Left lobe of liver (tissue), 2 donors: ENCODE results near the gene AUP1. TPM values are rescaled to one million over a fixed set of nuclear protein-coding genes. Genes with fewer than 3 reads are reported as not detected.
"Not testable (repeated sequence)": the region's sequence is repeated elsewhere in the genome, so short reads cannot be mapped to it uniquely, and the experiment has no call there.

Source experiments
- ATAC-seq: fragments of 200-7000 bp; cut with Tn5 transposase; one replicate; pipeline ENCODE4 v1.9.1; 2020; ENCODE audit warnings: mild to moderate bottlenecking, moderate library complexity
- DNase-seq: peaks from one replicate; pipeline ENCODE4 v3.0.0-alpha.2; 2020; ENCODE audit warnings: low spot score
- total RNA-seq: library from RNA; stranded (reverse); gene quantifications from one replicate; pipeline ENCODE4 v1.2.1, GENCODE V29; 2021
- donor health status: DM: no; HTN: no; CAD: no; lungs with moderate emphysema.
- donor health status: DM: no; HTN: yes; CAD: no.

Gene AUP1
- total RNA-seq, 1 donor from 2014 or later = 74.1 TPM

- ATAC-seq (no peak), DNase-seq (no peak)
Measured at GRCh38 chr2:74499940-74500577, 29.4 kb downstream of the AUP1 start.

GRCh38 chr2:74499267-74499939, 30.1 kb downstream of the AUP1 start, which contains the start of gene LBX2:
TSS of gene LBX2 (minus strand) at chr2:74499603. CDS start at chr2:74499537, 66 bp downstream.
- DNase-seq (peak; percentile 62), ATAC-seq (peak; percentile 30)

- DNase-seq (peak; percentile 74), ATAC-seq (peak; percentile 32)
Measured at GRCh38 chr2:74498500-74499266, 30.8 kb downstream of the AUP1 start.

DNA sequence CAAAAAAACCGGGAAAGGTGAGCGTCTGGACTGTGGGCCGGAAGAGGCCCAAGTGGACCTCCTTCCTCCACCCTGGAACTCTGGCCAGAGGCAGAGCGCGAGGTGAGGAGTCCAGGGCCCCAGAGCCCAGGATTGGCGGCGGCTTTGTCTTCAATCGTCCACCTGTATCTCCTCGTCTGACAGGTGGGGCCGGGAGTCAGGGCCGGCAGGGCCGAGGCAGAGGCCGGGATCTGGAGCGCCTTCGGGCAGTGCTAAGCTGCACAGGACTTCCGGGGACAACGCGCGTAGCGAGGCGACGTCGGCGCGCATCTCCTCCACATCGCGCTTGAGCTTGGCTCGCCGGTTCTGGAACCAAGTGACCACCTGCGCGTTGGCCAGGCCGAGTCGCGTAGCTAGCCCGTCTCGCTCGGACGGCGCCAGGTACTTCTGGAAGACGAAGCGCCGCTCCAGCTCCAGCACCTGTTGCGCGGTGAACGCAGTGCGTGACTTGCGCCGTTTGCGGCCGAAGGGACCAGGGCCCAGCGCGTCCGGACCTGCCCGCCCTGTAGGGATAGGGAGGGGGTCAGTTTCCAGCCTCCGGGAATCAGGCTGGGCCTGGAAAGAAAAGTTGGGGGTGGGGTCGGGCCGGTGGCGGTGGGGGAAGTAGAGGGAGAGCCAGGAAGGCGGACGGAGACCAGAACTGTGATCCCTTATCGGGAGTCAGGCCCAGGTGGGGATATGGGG, 31.6 kb downstream of the AUP1 start:
- DNase-seq (peak; percentile 64), ATAC-seq (peak; percentile 15)

DNA sequence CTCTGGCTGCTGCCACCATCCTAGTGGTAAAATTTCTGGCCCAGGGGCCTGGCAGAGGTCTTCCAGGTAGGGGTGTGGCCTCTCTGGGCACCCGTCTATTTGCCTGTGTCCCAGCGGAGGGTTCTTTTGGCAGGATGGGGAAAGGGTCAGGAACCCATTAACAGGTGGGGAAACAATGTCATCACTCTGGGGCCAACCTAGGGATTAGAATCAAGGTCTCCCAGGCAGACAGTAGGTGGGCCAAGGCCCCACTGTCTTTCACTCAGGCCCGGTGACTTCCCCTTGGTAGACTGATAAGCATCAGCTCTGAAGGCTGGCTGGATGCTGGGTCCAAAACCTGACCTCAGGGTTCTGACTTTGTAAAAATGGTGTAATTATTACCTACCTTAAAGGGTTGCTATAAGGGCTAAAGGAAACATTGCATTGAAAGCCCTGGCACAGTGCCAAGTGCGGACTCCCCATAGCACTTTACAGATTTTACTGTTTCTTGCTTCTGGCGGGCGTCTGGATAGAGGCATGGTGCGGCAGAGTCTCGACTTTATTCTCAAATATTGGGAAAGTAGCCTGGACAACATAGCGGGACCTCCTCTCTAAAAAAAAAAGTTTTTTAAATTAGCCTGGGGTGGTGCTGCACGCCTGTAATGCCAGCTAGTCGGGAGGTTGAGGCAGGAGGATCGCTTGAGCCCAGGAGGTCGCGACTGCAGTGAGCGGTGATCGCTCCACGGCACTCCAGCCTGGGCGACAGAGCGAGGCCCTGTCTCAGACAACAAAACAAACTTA, 32.3 kb downstream of the AUP1 start:
- DNase-seq = no peak
- peak; percentile 1 for ATAC-seq

DNA sequence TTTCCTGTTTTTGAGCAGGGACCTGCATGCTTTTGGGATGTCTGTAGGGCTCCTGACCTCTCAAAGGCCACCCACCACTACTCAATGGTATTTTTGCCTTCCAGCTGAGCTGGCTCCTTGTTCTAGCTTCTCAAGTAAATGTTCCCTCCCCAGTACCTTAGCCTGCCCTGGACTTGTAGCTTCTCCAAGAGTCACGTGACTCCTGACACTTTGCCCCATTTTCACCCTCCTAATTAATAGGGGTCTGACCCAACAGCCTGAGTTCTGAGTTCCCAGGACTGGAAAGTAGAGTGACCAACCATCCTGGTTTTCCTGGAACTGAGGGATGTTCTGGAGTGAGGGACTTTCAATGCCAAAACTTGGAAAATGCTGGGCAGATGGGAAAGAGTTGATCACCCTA, 34.1 kb downstream of the AUP1 start:
- no peak for ATAC-seq
- DNase-seq = no peak

- DNase-seq = no peak
- no peak for ATAC-seq
Measured at GRCh38 chr2:74493546-74493945, 36.0 kb downstream of the AUP1 start.

DNA sequence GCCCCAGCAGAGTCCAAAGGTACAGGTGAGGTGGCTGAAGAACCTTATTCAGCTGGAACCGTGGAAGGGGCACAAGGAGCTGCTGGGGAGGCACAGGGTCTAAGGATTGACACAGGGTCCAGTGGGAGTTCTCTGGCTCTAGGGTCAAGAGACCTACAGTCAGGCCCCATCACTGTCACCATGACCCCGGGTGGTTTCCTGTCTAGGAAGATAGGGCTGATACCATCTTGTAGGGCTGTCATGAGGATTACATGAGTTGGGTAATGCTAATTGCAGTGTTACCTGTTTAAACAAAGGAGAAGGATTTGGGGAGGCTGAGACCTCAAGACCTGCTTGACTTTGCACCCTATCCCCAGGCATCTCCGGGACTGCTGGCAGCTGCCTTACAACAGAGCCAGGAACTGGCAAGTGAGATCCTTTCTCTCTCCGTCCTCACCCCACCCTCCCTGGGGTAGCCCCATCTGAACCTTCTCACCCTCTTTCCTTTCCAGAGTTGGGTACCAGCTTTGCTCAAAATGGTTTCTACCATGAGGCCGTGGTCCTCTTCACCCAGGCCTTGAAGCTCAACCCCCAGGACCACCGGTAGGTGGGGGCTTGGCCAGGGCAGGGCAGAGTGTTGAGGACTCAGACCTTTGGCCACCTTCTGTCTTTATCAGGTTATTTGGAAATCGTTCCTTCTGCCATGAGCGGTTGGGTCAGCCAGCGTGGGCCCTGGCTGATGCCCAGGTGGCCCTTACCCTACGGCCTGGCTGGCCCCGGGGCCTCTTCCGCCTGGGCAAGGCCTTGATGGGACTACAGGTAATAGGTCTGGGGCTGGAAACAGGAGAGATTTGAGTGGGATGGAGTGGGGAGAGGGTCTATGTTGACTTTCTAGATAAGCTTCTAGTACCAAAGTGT, 37.6 kb downstream of the AUP1 start:
- ATAC-seq (peak; percentile 70), DNase-seq (peak; percentile 90)

- DNase-seq = no peak
- no peak for ATAC-seq
Measured at GRCh38 chr2:74489906-74490305, 39.6 kb downstream of the AUP1 start.

DNA sequence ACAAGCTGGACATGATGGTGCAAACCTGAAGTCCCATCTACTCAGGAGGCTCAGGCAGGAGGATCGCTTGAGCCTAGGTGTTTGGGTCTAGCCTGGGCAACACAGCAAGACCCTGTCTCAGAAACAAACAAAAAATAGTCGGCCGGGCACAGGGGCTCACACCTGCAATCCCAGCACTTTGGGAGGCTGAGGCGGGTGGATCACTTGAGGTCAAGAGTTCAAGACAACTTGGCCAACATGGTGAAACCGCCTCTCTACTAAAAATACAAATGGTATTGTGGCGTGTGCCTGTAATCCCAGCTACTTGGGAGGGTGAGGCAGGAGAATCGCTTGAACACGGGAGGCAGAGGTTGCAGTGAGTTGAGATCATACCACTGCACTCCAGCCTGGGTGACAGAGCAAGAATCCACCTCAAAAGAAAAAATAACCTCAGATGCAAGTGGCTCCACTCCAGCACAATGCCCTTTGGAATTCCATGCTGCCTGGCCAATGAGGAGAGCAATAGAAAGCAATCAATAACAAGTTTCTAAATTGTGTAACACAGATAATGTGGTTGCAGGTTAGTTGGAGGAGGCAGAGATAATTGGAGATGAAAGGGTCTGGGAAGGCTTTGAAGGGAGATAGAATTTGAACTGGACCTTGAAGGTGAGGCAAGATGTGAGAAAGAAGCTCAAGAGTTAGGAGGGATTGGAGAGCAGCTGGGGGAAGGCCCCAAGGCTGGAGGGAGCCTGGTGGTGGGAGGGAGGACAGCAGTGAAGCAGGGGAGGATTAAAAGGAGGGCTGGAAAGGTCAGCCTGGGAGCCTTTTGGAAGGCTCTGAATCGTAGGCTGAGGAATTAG, 40.6 kb downstream of the AUP1 start:
- ATAC-seq = peak; percentile 61
- peak; percentile 86 for DNase-seq

DNA sequence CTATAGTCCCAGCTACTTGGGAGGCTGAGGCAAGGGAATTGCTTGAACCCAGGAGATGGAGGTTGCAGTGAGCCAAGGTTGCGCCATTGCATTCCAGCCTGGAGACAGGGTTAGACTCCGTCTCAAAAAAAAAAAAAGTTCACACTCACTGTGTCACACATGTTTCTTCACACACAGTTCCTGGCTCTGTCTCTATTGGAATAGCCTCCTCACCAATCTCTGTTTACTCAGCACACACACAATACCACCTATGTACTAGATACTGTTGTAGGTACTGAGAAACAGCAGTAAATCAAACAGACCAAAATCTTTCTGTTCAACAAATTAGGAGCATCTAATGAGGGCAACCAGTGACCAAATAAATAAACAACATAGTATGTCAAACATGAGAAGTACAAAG, 43.4 kb downstream of the AUP1 start:
- DNase-seq (no peak), ATAC-seq (peak; percentile 6)

DNA sequence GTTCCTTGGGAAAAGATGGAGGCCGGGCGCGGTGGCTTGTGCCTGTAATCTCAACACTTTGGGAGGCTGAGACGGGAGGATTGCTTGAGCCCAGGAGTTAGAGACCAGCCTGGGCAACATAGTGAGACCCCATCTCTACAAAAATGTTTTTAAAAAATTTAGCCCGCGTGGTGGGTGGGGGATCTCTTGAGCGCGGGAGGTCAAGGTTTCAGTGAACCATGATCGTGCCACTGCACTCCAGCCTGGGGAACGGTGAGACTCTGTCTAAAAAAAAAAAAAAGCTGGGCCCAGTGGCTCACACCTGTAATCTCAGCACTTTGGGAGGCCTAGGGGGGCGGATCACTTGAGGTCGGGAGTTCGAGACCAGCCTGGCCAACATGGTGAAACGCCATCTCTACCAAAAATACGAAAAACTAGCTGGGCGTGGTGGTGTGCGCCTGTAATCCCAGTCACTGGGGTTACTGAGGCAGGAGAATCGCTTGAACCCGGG, 45.8 kb downstream of the AUP1 start:
- DNase-seq, ATAC-seq: not testable (repeated sequence)

GRCh38 chr2:74482801-74483674, 46.5 kb downstream of the AUP1 start, which contains the start of the genes CCDC142 and TTC31:
TSS of gene CCDC142 (minus strand) at chr2:74482998. CDS start at chr2:74482837, 161 bp downstream.
TSS of gene TTC31 (plus strand) at chr2:74483081. CDS start at chr2:74483096, 15 bp downstream.
- DNase-seq (peak; percentile 97), ATAC-seq (peak; percentile 90)

DNA sequence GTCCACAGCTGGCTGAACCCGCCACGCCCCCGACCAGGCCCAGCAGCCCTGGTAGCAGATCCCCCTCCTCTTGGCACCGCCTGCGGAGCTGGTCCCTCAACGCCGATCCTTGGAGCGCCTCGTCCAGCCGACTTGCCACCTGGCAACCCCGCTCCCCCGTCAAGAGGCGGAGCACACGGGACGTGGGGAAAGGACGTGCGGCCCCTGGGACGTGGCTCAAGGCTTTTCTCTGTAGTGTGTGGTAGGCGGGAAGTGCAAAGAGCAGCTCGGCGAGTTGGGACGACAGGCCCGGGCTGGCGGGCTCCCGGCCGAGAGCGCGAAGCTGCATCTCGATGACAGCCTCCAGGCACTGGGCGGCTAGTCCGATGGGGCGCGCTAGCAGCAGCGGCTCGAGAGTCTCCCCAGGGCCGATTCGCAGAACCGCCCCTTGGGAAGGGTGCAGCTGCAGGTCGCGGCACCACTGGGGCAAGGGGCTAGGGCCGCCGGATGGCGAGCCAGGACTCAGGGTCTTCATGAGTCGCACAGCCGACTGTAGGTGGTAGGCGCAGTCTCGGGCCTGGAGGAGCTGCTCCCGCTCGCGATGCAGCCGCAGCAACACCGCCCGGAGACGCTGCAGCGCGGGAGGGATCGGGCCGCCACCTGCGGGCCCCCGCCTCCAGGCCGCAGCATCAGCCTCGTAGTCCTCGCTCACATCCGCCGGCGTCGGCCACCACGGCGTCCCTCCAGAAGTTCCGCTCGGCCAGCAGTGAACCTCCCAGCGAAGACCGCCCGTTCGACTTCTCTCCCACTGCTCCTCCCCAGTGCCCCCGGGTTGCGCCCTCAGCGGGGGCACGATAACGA, 47.3 kb downstream of the AUP1 start:
- ATAC-seq = peak; percentile 51
- DNase-seq = peak; percentile 62

- ATAC-seq (no peak), DNase-seq (no peak)
Measured at GRCh38 chr2:74481431-74481830, 48.1 kb downstream of the AUP1 start.
